PFSK-1 (cell line): ENCODE results near the gene C16orf74.

Source experiments
- FOXP2 ChIP-seq: optimal IDR thresholded peaks from 2 replicates; pipeline ENCODE3; 2011; ENCODE audit warnings: borderline replicate concordance, control low read depth, inconsistent platforms; ENCODE audit not compliant: insufficient read depth; ENCODE audit errors: extremely low read length, extremely low read depth
- POLR2AphosphoS5 ChIP-seq: IDR thresholded peaks from 2 replicates; pipeline ENCODE4 v1.6.1; 2012; ENCODE audit warnings: low read depth, mild to moderate bottlenecking, control low read depth, low read length, moderate library complexity
- REST ChIP-seq, 2 experiments: IDR thresholded peaks; 2 replicates each; pipeline versions ENCODE4 v1.6.1 to v1.8.0; 2011 to 2012; ENCODE audit warnings: low read depth in 2 of 2, low read length in 2 of 2, control low read depth in 1 of 2, inconsistent platforms in 1 of 2, mild to moderate bottlenecking in 1 of 2, moderate library complexity in 1 of 2; ENCODE audit not compliant: insufficient read depth in 1 of 2
- SIN3A ChIP-seq: IDR thresholded peaks from 2 replicates; pipeline ENCODE4 v1.6.1; 2012; ENCODE audit warnings: mild to moderate bottlenecking, low read length, moderate library complexity, borderline replicate concordance; ENCODE audit not compliant: insufficient read depth
- TAF1 ChIP-seq: IDR thresholded peaks from 2 replicates; pipeline ENCODE4 v1.6.1; 2012; ENCODE audit warnings: low read length, control low read depth, borderline replicate concordance; ENCODE audit not compliant: insufficient read depth

Gene C16orf74

GRCh38 chr16:85683363-85683762 is 67.5 kb downstream of the C16orf74 start:
- no peak for TF ChIP-seq TAF1
- TF ChIP-seq FOXP2 = no peak
- TF ChIP-seq SIN3A = no peak

DNA sequence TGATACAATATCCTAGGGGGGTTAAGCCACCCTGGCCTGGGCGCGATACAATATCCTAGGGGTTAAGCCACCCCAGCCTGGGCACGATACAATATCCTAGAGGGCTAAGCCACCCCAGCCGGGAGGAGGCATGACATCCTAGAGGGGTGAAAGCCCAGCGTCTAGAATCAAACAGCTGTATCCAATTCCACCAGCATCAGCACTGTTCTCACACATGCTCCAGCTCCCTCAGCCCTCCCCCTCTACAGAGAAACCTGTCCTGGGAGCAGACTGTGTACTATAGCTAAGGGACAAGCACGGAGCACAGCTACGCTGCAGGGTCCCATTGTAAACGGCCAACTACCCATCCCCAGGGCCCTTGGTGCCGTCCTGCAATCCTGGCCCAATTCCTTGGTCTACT is 68.4 kb downstream of the C16orf74 start:
- TF ChIP-seq REST (IDR thresholded peaks at IDR 0.05; ENCODE audit: insufficient read depth in 1 of 2, low read depth in 2 of 2, low read length in 2 of 2) (no peak), FOXP2 (no peak), TAF1 (no peak), SIN3A (no peak), POLR2AphosphoS5 (no peak)

- no peak for TF ChIP-seq SIN3A
Observed at GRCh38 chr16:85681255-85681654, 69.6 kb downstream of the C16orf74 start.

DNA sequence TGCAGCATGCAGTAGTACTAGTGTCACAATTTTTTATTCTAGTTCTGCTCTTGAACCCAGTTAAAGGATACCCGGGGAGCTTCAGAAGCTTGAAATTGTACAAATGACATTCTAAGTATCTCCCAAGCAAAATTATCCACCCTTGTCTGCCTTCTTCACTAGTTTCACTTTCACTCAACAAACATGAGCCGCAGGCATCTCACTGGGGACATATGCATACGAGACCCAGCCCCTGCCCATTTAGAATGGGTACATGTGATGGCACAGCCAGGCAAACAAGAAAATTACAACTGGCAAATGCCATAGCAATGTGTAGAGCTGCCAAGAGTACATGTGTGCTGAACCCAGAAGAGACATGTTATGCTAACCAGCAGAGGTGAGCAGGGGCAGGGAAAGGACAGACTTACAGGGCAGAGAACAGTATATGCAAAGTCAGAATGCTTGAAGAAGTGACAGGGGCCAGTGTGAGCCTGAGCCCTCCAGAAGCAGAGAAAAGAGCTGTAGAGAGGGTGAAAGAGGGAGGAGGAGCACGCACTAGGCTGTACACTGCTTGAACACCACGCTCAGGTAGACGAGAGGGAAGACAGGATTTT is 70.4 kb downstream of the C16orf74 start:
- TF ChIP-seq POLR2AphosphoS5 (no peak), TAF1 (no peak), REST (IDR thresholded peaks at IDR 0.05; ENCODE audit: insufficient read depth in 1 of 2, low read depth in 2 of 2, low read length in 2 of 2) (no peak)

GRCh38 chr16:85679870-85680269 is 71.0 kb downstream of the C16orf74 start:
- TF ChIP-seq SIN3A = no peak
- no peak for TF ChIP-seq REST (IDR thresholded peaks at IDR 0.05; ENCODE audit: insufficient read depth in 1 of 2, low read depth in 2 of 2, low read length in 2 of 2)
- no peak for TF ChIP-seq TAF1
- no peak for TF ChIP-seq FOXP2
- no peak for TF ChIP-seq POLR2AphosphoS5

- TF ChIP-seq FOXP2 (no peak), TAF1 (no peak), REST (IDR thresholded peaks at IDR 0.05; ENCODE audit: insufficient read depth in 1 of 2, low read depth in 2 of 2, low read length in 2 of 2) (no peak), POLR2AphosphoS5 (no peak), SIN3A (no peak)
Observed at GRCh38 chr16:85678821-85679220, 72.1 kb downstream of the C16orf74 start.
